ENCODE measurements around the gene ZDHHC22.

ZDHHC22 gene

GRCh38 chr14:77092676-77093075 is 48.9 kb downstream of the ZDHHC22 start:
- peaks cover 5% of the 10 kb centered on the region for H3K27me3 ChIP-seq (ENCODE audit: control insufficient read depth, low read length)
- TF ChIP-seq EZH2phosphoT487 (IDR thresholded peaks at IDR 0.05; ENCODE audit: borderline replicate concordance, low read length) (no peak), CTCF (IDR thresholded peaks at IDR 0.05; ENCODE audit: low read depth, low read length, poor library complexity, severe bottlenecking) (no peak)
- H3K4me1 ChIP-seq (ENCODE audit: control insufficient read depth, low read length) = peaks cover 16% of the 10 kb centered on the region
- peaks cover 14% of the 10 kb centered on the region for H3K9me3 ChIP-seq (ENCODE audit: control insufficient read depth, insufficient read depth, low read length)
- H4K20me1 ChIP-seq (ENCODE audit: control insufficient read depth, insufficient read depth, low read depth, low read length) = no peaks in the 10 kb centered on the region
- no peak overlapping the region for H3K4me2 ChIP-seq (ENCODE audit: low read length)
- peaks cover 18% of the 10 kb centered on the region for H3K79me2 ChIP-seq (ENCODE audit: control insufficient read depth, low read length)
- no peaks in the 10 kb centered on the region for H3K9me2 ChIP-seq (replicated peaks; ENCODE audit: control insufficient read depth, low read length)
- no peak overlapping the region for H3K4me3 ChIP-seq (ENCODE audit: low read length)
- peaks cover 12% of the 10 kb centered on the region for H3F3A ChIP-seq (ENCODE audit: control insufficient read depth, insufficient read depth)
- H3K27ac ChIP-seq (ENCODE audit: low read depth, low read length) = no peak overlapping the region
- peaks cover 6% of the 10 kb centered on the region; the same call in 1 of the 2 replicates for H3K36me3 ChIP-seq (ENCODE audit: control insufficient read depth, low read length)

GRCh38 chr14:77091518-77091917 is 50.1 kb downstream of the ZDHHC22 start:
- H3K27me3 ChIP-seq (ENCODE audit: control insufficient read depth, low read length) = peaks cover 8% of the 10 kb centered on the region
- no peak for TF ChIP-seq CTCF (IDR thresholded peaks at IDR 0.05; ENCODE audit: low read depth, low read length, poor library complexity, severe bottlenecking)
- TF ChIP-seq EZH2phosphoT487 (IDR thresholded peaks at IDR 0.05; ENCODE audit: borderline replicate concordance, low read length) = no peak

GRCh38 chr14:77088645-77089044 is 52.9 kb downstream of the ZDHHC22 start:
- Histone ChIP-seq H4K20me1 (ENCODE audit: control insufficient read depth, insufficient read depth, low read depth, low read length) (no peaks in the 10 kb centered on the region), H3K4me2 (ENCODE audit: low read length) (no peak overlapping the region), H3K4me1 (ENCODE audit: control insufficient read depth, low read length) (no peaks in the 10 kb centered on the region), H3K79me2 (ENCODE audit: control insufficient read depth, low read length) (no peaks in the 10 kb centered on the region), H3K9me3 (ENCODE audit: control insufficient read depth, insufficient read depth, low read length) (peaks cover 14% of the 10 kb centered on the region), H3K27me3 (ENCODE audit: control insufficient read depth, low read length) (peaks cover 26% of the 10 kb centered on the region), H3K9me2 (replicated peaks; ENCODE audit: control insufficient read depth, low read length) (no peaks in the 10 kb centered on the region), H3K4me3 (ENCODE audit: low read length) (no peak overlapping the region), H3F3A (ENCODE audit: control insufficient read depth, insufficient read depth) (no peaks in the 10 kb centered on the region), H3K27ac (ENCODE audit: low read depth, low read length) (no peak overlapping the region), H3K36me3 (ENCODE audit: control insufficient read depth, low read length) (no peaks in the 10 kb centered on the region)
- TF ChIP-seq EZH2phosphoT487 (IDR thresholded peaks at IDR 0.05; ENCODE audit: borderline replicate concordance, low read length) (no peak), CTCF (IDR thresholded peaks at IDR 0.05; ENCODE audit: low read depth, low read length, poor library complexity, severe bottlenecking) (no peak)

More at GRCh38 chr14:77091518-77091917, 50.1 kb downstream of the ZDHHC22 start:
- no peak overlapping the region for H3K4me3 ChIP-seq (ENCODE audit: low read length)
- peaks cover 12% of the 10 kb centered on the region for H3F3A ChIP-seq (ENCODE audit: control insufficient read depth, insufficient read depth)
- no peak overlapping the region for H3K4me2 ChIP-seq (ENCODE audit: low read length)
- no peaks in the 10 kb centered on the region for H3K9me2 ChIP-seq (replicated peaks; ENCODE audit: control insufficient read depth, low read length)
- H4K20me1 ChIP-seq (ENCODE audit: control insufficient read depth, insufficient read depth, low read depth, low read length) = no peaks in the 10 kb centered on the region
- H3K79me2 ChIP-seq (ENCODE audit: control insufficient read depth, low read length) = peaks cover 7% of the 10 kb centered on the region
- no peaks in the 10 kb centered on the region for H3K36me3 ChIP-seq (ENCODE audit: control insufficient read depth, low read length)
- H3K4me1 ChIP-seq (ENCODE audit: control insufficient read depth, low read length) = peaks cover 7% of the 10 kb centered on the region
- H3K9me3 ChIP-seq (ENCODE audit: control insufficient read depth, insufficient read depth, low read length) = peaks cover 14% of the 10 kb centered on the region
- H3K27ac ChIP-seq (ENCODE audit: low read depth, low read length) = no peak overlapping the region

Data from DOHH2 (cell line).